Endothelial cell of umbilical vein (primary cell): ENCODE results near the gene SULT1A1.

Source experiments
- CTCF ChIP-seq, 2 donors: IDR thresholded peaks; 1 replicate in 1 of 2; 2 replicates in 1 of 2; pipeline ENCODE4 v1.5.1; 2011; ENCODE audit warnings: low read length in 2 of 2, mild to moderate bottlenecking in 2 of 2, moderate library complexity in 2 of 2, control low read depth in 1 of 2, inconsistent platforms in 1 of 2, low read depth in 1 of 2; ENCODE audit not compliant: insufficient read depth in 1 of 2; ENCODE audit errors: extremely low read depth in 1 of 2
- EZH2 ChIP-seq: IDR thresholded peaks from 2 replicates; pipeline ENCODE4 v1.6.1; 2012; ENCODE audit warnings: borderline replicate concordance, low read depth, mild to moderate bottlenecking, moderate library complexity, low read length, inconsistent platforms; ENCODE audit not compliant: severe bottlenecking
- JUN ChIP-seq: IDR thresholded peaks from 2 replicates; pipeline ENCODE4 v1.6.1; 2011; ENCODE audit warnings: borderline replicate concordance, low read depth; ENCODE audit not compliant: insufficient read length, insufficient read depth
- MAX ChIP-seq: IDR thresholded peaks from 2 replicates; pipeline ENCODE4 v1.6.1; 2011; ENCODE audit not compliant: insufficient read depth, insufficient read length
- POLR2A ChIP-seq: IDR thresholded peaks from 2 replicates; pipeline ENCODE4 v1.6.1; 2012; ENCODE audit warnings: low read depth, mild to moderate bottlenecking, control low read depth, low read length
- POLR2AphosphoS5 ChIP-seq: IDR thresholded peaks from 2 replicates; pipeline ENCODE4 v1.6.1; 2012; ENCODE audit warnings: low read depth, mild to moderate bottlenecking, control low read depth, low read length, moderate library complexity; ENCODE audit not compliant: insufficient read depth

DNA sequence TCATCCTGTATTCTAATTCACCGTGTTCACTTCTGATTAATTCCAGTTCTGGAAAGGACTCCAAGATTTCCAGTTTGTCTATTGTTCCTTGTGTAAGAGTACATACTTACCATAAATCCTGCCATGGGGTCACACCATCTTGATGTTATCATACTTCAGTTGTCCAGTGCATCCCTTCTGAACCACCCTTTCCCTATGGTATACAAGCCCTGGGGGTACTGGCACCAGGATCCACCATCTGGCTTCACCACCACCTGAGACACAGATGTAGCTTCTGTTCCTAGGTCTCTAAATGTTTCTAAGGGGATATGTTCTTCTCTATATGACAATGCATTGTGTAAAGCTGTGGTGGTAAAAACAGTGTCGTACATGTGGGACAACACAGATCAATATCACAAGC, 34.9 kb downstream of the SULT1A1 start:
- TF ChIP-seq POLR2A = no peak
- no peak for TF ChIP-seq CTCF (IDR thresholded peaks at IDR 0.05; ENCODE audit: extremely low read depth in 1 of 2, insufficient read depth in 1 of 2, low read depth in 1 of 2, low read length in 2 of 2)
- no peak for TF ChIP-seq POLR2AphosphoS5
- no peak for TF ChIP-seq EZH2
- no peak for TF ChIP-seq MAX
- TF ChIP-seq JUN = no peak
